ENCODE measurements around the gene SMYD4.
"Not testable (repeated sequence)": the region's sequence is repeated elsewhere in the genome, so short reads cannot be mapped to it uniquely, and the experiment has no call there.

Gene SMYD4

DNA sequence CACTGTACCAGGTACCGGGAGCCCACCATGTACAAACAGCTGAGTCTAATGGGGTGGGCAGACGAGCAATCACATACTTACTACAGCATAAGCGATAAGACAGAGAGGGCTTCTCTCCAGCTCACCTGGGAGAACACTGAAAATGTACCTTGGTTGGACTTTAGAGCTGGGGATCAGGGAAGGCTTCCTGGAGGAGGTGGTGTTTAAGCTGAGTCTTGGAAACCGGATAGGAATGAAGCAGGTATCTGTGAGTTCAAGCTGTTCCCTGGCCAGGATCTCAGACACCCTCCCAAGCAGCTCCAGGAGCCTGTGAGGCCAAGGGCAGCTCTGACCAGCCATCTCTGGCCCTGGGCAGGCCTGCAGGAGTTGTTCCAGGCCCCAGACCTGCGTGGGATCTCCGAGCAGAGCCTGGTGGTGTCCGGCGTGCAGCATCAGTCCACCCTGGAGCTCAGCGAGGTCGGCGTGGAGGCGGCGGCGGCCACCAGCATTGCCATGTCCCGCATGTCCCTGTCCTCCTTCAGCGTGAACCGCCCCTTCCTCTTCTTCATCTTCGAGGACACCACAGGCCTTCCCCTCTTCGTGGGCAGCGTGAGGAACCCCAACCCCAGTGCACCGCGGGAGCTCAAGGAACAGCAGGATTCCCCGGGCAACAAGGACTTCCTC is 75.8 kb downstream of the SMYD4 start:
- no peak for DNase-seq

DNA sequence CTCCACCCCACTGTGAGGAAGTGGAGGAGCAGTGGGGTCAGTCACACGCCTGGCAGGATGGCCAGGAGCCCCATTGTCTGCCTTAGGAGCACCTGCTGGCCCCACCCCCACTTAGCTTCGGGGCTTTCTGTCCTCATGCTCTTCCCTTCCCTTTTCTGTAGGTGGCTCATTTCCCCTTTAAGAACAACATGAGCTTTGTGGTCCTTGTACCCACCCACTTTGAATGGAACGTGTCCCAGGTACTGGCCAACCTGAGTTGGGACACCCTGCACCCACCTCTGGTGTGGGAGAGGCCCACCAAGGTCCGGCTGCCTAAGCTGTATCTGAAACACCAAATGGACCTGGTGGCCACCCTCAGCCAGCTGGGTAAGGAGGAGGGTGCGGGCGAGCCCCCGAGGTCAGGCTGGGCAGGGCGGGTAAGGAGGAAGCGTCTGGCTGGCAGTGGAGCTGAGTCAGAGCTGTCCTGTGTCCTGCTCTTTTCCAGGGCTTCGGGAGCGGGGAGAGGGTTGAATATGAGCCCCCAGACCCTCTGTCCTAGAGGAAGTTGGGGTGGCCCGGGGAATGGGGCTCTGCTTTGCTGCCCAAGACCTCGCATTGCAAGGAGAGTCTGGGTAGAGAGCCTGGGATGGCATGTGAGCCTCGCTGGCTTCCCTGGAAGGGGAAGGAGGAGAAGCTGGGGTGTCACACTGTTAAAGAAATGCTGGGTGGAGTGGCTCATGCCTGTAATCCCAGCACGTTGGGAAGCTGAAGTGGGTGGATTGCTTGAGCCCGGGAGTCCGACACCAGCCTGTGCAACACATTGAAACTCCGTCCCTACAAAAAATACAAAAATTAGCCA is 77.1 kb downstream of the SMYD4 start:
- no peak for DNase-seq

DNA sequence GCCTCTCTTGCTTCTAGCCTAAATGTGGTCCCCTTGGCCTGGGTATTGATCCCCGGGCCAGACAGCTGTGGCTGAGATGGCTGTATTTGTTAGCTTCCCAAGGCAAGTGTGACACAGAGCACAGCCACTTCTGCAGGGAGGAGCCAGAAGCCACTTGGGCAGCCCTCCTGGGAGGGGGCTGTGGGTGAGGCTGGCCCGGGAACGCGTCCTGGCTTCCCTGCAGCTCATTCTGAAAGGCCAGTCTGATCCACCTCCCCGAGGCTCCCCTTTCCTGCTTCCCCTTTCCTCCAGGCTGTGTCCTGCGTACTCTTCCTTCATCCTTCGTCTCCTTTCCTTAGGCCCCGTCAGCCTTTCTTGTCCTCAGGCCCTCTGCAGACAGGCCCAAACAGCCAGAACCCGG is 79.1 kb downstream of the SMYD4 start:
- DNase-seq: no peak

DNA sequence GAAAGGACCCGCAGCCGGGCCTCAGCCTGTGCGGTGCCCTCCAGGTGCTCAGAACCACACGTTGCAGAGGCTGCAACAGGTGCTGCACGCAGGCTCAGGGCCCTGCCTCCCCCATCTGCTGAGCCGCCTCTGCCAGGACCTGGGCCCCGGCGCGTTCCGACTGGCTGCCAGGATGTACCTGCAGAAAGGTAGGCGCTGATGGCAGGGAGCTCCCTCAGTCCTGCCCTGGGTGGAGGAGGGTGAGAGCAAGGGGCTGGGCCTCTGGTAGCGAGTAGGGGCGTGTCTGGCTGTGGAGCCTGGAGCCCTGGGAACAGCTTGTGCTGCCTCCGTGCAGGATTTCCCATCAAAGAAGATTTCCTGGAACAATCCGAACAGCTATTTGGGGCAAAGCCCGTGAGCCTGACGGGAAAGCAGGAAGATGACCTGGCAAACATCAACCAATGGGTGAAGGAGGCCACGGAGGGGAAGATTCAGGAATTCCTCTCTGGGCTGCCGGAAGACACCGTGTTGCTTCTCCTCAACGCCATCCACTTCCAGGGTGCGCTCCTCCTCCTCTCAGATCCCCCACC is 82.6 kb downstream of the SMYD4 start:
- no peak for DNase-seq

DNA sequence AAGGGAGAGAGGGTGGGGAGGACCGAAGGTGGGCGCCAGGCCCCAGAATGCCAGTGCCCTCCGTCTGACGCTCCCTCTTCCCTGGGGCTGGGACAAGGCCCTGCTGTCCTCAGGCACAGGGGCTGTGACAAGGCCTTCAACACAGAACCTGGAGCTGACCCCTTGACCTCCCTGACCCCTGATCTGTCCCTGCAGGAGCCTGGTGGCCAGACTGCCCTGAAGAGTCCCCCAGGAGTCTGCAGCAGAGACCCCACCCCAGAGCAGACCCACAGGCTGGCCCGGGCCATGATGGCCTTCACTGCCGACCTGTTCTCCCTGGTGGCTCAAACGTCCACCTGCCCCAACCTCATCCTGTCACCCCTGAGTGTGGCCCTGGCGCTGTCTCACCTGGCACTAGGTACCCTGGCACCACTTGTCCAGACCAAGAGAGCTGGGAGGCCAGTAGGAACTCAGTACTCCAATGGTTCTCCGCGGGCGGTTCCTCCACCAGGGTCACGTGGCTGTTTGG is 84.1 kb downstream of the SMYD4 start:
- no peak for DNase-seq

DNA sequence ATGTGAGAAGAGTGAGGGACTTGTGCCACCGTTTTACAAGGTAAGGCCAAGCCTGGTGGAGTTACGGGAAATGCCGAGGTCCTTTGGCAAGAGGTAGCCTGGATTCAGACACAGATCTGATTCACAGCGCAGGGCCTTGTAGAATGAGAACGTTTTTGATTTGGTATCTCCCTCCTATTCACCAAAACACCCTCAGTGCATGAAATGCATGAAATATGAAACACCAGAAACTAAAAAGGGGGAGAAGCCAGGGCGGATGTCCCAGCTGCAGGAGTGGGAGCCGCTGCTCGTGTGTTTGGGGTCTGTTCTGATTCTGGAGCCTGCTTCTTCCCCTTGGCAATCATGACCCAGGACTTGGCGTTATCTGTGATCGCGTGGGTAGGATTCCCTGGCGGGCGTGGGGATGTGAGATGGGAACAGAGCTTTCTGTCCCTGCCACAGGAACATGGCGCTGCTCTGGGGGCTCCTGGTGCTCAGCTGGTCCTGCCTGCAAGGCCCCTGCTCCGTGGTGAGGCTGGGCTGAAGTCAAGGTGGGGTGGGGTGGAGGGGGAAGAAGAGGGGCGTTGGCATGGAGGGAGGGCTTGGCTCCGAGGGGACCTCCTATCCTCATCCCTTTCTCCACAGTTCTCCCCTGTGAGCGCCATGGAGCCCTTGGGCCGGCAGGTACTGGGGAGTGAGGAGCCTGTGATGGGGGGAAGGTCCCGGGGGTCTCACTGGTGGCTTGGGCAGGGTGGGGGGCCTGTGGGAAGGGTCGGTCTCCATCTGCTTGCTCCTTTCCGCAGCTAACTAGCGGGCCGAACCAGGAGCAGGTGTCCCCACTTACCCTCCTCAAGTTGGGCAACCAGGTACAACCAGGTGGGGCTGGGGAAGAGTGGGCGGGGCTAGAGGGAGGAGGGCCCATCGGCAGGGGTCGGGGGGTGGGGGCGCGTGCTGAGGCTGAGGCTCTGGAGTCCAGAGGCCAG is 84.9 kb downstream of the SMYD4 start:
- no peak for DNase-seq

DNA sequence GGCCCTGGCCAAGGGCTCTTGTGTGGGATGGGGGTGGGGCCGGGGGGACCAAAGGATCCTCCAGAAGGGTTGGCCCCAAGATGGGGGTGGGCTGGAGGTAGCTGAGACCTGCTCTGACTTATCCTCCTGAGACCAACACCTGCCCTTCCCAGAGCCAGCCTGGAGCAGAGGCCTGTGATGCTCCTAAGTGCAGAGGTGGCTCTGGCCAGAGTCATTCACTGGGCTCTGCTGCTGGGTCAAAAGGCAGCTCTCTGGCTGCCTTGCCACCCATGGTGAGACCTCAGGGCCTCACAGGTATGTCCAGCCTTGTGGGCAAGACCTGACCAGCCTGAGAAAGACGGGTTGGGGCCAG is 86.6 kb downstream of the SMYD4 start:
- DNase-seq: no peak

DNA sequence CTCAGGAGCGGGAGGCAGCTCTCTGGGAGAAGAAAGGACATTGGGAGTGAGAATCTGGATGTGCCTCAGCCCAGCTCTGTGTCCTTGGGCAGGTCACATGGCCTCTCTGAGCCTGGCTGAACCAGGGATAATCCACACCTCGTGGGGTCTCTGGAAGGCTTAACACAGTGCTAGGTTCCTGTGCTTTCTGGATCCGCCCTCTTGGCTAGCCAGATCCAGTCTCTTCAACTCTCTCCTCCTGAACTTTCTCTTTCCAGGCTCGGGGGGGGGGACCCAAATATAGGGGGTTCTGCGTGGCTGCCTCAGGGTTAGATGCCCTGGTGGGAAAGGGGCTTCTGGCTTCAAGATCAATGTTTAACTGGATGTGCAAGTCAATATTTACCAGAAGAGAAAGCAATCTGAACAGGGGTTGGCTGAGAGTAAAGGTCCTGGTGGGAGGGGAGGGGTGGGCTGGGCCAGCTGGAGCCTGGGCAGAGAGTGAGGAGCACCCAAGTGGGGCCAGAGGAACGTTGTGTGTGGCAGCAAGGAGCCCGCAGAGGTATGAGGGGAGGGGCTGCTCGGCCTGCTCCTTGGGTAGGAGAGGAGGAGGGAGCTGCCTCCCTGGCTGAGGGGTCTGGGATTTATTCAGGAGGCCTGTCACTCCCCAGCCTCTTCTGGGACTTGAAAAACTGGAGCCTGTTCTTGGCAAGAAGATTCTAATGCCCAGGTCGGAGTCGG is 87.2 kb downstream of the SMYD4 start, which contains the start of gene SERPINF2:
TSS of gene SERPINF2 (plus strand) at position 501 of the 717 bp plus-strand sequence. CDS start 2,125 bp downstream, outside the sequence.
- DNase-seq: no peak

DNA sequence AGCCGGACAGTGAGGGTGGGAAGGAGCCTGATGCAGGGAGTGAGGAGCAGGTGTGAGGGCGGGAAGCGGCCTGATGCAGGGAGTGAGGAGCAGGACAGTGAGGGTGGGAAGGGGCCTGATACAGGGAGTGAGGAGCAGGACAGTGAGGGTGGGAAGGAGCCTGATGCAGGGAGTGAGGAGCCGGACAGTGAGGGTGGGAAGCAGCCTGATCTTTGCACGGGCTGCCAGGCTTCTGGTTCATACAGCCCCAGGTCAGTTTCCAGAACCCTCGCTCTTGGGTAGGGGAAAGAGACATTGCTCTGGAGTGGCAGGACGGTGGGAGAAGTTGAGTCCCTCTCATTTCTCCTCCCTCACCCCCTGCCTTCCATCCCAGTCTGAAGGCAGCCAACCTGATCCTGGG is 87.8 kb downstream of the SMYD4 start:
- not testable (repeated sequence) for DNase-seq

DNA sequence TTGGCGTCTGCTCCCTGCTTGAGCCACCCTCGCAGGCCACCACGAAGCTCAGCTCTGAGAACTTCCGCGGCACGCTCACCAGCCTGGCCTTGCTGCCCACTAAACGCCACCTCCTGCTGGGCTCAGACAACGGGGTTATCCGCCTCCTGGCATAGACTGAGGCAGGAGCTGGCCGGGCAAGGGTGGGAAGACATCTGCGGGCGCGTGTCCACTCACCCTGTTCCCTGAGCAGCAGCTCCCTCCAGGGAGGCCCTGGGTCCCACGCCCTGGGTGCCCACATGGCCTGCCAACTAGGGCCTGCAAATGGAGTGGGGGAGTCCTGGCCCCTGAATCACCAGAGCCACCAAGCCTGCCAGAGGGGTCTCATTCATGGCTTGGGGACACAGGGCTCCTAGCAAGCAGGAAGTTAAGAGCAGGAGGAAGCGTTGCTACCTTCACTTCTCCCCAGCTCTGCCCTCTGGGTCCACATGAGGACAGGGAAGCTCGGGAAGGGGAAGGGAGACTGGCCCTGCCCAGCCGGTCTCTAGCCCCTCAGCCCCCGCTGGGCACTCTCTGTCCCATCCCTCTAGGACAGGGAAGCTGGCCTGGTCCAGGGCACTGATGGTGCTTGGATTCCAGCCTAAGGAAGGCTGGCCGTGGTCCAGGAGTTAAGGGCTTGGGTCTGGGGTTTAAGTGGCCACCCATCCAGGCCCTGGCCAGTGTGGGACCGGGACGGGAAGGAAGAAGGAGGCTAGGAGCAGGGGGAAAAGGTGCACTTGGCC is 92.0 kb downstream of the SMYD4 start:
- no peak for DNase-seq

DNA sequence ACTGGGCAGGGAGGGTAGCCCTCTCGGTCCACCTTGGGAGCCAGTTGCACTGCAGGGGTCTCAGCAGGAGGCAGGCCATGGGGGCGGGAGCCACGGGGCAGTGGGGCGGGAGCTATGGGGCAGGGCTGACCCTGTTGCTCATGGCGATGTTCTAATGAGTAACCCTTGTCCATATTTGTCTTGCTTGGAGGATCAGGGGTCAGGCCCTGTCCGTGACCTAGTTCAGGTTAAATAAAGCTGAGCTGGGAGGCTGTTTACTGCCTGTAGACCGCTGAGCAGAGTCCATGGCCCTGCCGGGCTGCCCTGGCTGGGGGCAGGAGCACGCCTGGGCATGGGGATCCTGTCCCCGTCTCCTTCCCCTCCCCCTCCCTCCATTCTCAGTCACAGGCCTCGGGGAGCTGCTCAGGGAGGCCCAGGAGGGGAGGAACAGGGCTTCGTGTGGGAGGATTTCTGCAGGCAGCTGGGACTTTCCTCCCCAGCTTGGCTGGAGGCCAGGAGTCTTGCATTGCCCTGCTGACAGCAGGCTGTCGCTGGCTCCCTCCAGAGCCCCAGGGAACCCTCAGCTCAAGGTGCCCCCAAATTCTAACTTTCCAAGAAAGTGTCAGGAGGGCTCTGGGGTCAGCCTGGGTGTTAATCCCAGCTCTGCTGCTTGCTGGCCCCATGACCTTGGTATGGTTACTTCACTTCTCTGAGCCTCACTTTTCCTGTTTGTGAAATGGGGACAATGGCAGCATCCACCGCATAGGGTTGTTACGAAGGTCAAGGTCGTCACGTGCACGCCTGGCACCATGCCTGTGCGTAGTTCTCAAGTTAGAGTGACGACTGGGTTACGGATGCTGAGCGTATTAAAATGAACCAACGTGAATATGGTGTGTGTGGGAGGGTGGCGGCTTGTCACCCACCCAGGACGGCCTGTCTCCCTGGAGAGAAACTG is 93.1 kb downstream of the SMYD4 start:
- DNase-seq: no peak

DNA sequence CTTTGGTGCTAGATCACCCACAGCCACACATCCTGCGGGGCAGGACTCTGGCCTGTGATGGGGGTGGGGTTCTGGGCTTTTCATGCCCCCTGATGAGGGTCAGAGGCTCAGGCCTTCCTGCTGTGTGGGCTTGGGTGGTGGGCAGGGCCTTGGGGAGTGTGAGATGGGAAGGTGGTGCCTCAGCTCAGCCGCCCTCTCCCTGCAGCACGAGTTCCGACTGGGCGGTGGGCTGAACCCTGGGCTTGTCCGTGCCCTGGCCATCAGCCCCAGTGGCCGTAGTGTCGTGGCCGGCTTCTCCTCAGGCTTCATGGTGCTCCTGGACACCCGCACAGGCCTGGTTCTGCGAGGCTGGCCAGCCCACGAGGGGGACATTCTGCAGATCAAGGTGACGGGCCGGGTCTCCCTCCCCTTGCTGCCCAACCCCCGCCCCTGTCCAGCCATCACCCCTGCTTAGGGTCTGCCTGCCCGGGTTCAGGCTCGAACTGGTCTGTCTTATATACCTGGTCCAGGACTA is 93.8 kb downstream of the SMYD4 start:
- DNase-seq: no peak

DNA sequence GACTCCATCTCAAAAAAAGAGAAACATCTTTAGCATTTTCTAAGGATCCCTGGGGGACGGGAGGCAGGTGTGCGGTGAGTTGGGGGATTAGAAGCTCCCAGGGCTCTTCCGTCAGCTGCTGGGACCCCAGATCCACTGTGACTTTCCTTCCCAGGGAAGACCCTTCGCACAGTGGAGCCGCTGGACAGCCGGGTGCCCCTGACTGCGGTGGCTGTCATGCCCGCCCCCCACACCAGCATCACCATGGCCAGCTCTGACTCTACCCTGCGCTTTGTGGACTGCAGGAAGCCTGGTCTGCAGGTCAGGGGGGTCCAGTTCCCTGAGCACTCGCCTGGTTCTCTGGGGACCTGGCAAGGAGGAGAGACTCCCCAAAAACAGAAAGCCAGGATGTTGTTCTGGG is 94.3 kb downstream of the SMYD4 start:
- DNase-seq: no peak

DNA sequence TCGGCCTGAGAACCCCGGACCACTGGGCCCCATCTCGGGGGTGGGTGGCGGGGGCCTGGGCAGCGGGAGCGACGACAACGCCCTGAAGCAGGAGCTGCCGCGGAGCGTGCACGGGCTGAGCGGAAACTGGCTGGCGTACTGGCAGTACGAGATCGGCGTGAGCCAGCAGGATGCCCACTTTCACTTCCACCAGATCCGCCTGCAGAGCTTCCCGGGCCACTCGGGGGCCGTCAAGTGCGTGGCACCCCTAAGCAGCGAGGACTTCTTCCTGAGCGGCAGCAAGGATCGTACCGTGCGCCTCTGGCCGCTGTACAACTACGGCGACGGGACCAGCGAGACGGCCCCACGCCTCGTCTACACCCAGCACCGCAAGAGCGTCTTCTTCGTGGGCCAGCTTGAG is 95.9 kb downstream of the SMYD4 start:
- no peak for DNase-seq

DNA sequence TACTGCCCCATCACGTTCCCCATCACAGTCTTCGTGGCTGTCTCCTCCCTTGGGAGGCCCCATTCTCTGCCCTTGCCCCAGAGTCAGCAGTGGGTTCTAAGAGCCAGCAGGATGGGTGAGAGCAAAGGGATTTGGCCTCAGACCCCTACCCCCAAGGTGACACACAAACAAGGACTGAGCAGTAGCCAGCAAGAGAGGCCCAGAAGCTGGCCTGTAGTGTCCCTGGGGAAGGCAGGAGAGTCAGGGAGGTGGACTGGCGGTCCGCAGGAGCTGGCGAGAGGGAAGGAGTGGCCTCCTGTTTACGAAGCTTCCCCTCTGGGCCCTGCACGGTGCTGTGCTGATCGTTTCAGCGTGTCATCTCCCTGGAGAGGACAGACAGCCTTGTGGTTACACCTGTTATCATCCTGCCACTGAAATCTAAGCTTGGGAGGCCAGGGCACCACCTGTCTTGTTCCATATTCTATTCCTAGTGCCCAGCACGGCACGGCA is 96.8 kb downstream of the SMYD4 start:
- no peak for DNase-seq

DNA sequence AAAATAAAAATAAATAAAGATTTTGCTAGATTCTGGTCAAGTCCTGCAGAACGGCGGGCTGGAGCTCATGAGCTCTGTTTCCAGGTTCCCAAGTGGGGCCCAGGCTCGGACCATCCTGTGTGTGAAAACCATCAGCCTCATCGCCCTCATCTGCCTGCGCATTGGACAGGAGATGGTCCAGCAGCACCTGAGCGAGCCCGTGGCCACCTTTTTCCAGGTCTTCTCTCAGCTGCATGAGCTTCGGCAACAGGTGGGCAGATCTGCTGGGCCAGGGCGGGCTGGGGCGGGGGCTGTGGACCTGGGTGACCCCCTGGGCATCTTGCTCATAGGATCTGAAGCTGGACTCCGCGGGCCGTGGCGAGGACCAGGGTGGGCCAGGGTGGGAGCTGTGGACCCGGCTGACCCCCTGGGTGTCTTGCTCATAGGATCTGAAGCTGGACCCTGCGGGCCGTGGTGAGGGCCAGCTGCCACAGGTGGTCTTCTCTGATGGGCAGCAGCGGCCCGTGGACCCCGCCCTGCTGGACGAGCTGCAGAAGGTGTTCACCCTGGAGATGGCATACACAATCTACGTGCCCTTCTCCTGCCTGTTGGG is 97.4 kb downstream of the SMYD4 start:
- DNase-seq: no peak

DNA sequence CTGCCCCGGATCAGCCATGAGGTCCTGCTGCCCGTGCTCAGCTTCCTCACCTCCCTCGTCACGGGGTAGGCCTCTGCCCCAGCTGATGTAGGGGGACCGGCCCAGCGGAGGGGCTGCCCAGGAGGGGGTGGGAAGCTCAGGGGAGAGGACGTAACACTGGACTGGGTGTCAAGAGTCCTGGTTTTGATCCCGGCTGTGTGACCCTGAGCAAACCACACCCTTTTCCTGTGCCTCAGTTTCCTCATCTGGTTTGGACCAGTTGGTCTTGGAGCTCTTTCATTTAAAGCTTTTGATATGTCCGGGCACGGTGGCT is 98.6 kb downstream of the SMYD4 start:
- DNase-seq: no peak

DNA sequence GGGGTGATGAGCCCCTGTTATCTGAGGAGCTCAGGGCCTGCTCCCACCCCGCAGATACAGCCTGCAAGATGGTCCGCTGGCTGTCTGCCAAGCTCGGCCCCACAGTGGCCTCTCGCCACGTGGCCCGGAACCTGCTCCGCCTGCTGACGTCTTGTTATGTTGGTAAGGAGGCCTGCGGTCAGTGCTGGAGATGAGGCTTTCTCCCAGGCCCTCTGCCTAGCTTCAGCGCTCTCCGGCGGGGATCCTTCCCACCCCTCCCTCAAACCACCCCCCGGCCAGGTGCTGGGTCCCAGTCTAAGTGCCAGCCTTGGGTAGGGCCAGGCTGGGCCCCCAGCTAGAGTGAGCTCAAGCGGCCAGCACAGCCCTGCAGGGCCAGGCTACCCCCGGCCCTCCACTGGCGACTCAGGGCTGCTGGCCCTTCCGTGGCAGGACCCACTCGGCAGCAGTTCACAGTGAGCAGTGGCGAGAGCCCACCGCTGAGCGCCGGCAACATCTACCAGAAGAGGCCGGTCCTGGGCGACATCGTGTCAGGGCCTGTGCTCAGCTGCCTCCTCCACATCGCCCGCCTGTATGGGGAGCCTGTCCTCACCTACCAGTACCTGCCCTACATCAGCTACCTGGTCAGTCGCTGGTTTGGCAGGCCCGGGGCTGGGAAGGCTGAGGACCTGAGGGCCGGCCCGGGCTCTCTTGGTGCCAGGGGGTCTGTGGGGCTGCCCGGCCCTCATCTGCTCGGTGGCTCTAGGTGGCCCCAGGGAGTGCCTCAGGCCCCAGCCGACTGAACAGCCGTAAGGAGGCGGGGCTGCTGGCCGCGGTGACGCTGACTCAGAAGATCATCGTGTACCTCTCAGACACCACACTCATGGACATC is 99.1 kb downstream of the SMYD4 start:
- no peak for DNase-seq

DNA sequence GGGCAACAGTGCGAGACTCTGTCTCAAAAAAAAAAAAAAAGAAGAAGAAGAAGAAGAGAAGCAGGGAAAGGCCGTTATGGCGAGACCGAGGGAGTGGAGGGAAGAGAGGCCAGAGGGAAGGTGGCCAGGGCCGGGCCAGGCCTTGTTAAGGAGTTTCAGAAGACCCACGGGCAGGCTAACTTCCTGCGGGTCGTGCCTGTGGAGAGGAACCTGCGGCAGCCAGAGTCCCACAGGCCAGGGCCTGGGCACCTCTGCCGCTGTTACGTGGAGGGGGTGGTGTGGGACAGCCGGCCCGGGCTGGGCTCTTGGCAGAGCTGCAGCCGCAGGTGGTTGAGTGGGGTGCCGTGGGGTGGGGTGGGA is 99.8 kb downstream of the SMYD4 start:
- no peak for DNase-seq
